Measurements from ENCODE around the gene SLC43A1.

DNA sequence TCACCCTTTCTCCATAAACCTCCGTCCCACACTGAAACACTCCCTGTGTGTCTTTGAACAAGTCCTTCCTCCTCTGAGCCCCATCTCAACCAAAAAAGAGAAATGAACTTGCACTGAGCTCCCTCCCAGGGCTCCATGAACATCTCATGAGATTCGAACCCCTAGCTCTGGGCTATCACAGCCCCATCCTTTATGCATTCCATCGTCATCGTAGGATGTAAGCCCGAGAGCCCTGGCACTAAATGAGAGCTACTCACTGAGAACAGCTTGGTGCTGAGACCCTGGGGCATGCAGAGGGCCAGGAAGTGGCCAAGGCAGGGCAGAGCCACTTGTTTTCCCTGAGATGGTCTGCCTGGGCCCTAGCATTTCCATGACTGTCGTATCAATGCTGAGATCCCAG is 75.7 kb downstream of the SLC43A1 start:
- TF ChIP-seq, protein P1, sequence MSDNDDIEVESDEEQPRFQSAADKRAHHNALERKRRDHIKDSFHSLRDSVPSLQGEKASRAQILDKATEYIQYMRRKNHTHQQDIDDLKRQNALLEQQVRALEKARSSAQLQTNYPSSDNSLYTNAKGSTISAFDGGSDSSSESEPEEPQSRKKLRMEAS (IDR thresholded peaks at IDR 0.05), result no peak
- TF ChIP-seq, protein P2, sequence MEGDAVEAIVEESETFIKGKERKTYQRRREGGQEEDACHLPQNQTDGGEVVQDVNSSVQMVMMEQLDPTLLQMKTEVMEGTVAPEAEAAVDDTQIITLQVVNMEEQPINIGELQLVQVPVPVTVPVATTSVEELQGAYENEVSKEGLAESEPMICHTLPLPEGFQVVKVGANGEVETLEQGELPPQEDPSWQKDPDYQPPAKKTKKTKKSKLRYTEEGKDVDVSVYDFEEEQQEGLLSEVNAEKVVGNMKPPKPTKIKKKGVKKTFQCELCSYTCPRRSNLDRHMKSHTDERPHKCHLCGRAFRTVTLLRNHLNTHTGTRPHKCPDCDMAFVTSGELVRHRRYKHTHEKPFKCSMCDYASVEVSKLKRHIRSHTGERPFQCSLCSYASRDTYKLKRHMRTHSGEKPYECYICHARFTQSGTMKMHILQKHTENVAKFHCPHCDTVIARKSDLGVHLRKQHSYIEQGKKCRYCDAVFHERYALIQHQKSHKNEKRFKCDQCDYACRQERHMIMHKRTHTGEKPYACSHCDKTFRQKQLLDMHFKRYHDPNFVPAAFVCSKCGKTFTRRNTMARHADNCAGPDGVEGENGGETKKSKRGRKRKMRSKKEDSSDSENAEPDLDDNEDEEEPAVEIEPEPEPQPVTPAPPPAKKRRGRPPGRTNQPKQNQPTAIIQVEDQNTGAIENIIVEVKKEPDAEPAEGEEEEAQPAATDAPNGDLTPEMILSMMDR (IDR thresholded peaks at IDR 0.05; ENCODE audit: low read depth, low read length, missing input control), result no peak
- TF ChIP-seq TAF1 (conservative IDR thresholded peaks at IDR 0.05), result no peak
- no peak for TF ChIP-seq FOXA1 (IDR thresholded peaks at IDR 0.05)
- TF ChIP-seq, protein P3, sequence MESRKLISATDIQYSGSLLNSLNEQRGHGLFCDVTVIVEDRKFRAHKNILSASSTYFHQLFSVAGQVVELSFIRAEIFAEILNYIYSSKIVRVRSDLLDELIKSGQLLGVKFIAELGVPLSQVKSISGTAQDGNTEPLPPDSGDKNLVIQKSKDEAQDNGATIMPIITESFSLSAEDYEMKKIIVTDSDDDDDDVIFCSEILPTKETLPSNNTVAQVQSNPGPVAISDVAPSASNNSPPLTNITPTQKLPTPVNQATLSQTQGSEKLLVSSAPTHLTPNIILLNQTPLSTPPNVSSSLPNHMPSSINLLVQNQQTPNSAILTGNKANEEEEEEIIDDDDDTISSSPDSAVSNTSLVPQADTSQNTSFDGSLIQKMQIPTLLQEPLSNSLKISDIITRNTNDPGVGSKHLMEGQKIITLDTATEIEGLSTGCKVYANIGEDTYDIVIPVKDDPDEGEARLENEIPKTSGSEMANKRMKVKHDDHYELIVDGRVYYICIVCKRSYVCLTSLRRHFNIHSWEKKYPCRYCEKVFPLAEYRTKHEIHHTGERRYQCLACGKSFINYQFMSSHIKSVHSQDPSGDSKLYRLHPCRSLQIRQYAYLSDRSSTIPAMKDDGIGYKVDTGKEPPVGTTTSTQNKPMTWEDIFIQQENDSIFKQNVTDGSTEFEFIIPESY (IDR thresholded peaks at IDR 0.05), result no peak
- no peak for TF ChIP-seq SP1 (IDR thresholded peaks at IDR 0.05)
- TF ChIP-seq GABPA (IDR thresholded peaks at IDR 0.05 in 1 of 2, conservative IDR thresholded peaks at IDR 0.05 in 1 of 2), result no peak
- TF ChIP-seq HNF4G (IDR thresholded peaks at IDR 0.05), result no peak
- no peak for TF ChIP-seq YY1 (IDR thresholded peaks at IDR 0.05)
- TF ChIP-seq, protein P4, sequence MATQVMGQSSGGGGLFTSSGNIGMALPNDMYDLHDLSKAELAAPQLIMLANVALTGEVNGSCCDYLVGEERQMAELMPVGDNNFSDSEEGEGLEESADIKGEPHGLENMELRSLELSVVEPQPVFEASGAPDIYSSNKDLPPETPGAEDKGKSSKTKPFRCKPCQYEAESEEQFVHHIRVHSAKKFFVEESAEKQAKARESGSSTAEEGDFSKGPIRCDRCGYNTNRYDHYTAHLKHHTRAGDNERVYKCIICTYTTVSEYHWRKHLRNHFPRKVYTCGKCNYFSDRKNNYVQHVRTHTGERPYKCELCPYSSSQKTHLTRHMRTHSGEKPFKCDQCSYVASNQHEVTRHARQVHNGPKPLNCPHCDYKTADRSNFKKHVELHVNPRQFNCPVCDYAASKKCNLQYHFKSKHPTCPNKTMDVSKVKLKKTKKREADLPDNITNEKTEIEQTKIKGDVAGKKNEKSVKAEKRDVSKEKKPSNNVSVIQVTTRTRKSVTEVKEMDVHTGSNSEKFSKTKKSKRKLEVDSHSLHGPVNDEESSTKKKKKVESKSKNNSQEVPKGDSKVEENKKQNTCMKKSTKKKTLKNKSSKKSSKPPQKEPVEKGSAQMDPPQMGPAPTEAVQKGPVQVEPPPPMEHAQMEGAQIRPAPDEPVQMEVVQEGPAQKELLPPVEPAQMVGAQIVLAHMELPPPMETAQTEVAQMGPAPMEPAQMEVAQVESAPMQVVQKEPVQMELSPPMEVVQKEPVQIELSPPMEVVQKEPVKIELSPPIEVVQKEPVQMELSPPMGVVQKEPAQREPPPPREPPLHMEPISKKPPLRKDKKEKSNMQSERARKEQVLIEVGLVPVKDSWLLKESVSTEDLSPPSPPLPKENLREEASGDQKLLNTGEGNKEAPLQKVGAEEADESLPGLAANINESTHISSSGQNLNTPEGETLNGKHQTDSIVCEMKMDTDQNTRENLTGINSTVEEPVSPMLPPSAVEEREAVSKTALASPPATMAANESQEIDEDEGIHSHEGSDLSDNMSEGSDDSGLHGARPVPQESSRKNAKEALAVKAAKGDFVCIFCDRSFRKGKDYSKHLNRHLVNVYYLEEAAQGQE (IDR thresholded peaks at IDR 0.05), result no peak
- TF ChIP-seq, protein P5, sequence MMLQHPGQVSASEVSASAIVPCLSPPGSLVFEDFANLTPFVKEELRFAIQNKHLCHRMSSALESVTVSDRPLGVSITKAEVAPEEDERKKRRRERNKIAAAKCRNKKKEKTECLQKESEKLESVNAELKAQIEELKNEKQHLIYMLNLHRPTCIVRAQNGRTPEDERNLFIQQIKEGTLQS (IDR thresholded peaks at IDR 0.05), result no peak
- TF ChIP-seq RAD21 (IDR thresholded peaks at IDR 0.05), result no peak
- TF ChIP-seq EGR1 (IDR thresholded peaks at IDR 0.05; ENCODE audit: low read depth in 2 of 2), result no peak

Data from liver (tissue), 3 donors.